A673 (cell line): ENCODE results near the gene TTLL1. TPM values are rescaled to one million over a fixed set of nuclear protein-coding genes. Genes with fewer than 3 reads are reported as not detected.
"Not testable (repeated sequence)": the region's sequence is repeated elsewhere in the genome, so short reads cannot be mapped to it uniquely, and the experiment has no call there.

Experiments
- BruUV-seq: library from RNA; stranded (reverse); fragments of 400-500 nt; replicated peaks from 2 replicates; lab custom pipeline; 2021; lab: Mats Ljungman, UMichigan
- CTCF ChIA-PET: fragments of 300-600 bp; sonication (Branson Sonifier 250); formaldehyde crosslinking; loops from one replicate; lab custom pipeline; 2022; ENCODE audit warnings: antibody characterized with exemption; lab: Charles Lee
- POLR2A ChIA-PET: fragments of 300-600 bp; sonication (Branson Sonifier 250); formaldehyde crosslinking; loops from one replicate; lab custom pipeline; 2022; ENCODE audit warnings: antibody characterized with exemption; ENCODE audit not compliant: low non-redundant PET; lab: Charles Lee
- DNase-seq: peaks from one replicate; pipeline ENCODE4 v3.0.0-alpha.2; 2015; ENCODE audit warnings: low spot score
- H3K27ac ChIP-seq: fragments of 200-600 bp; sonication (generic); 2 replicates; pipeline ENCODE4 v1.5.1; 2016; ENCODE audit warnings: mixed run types, low read depth, mild to moderate bottlenecking, mixed read lengths, antibody characterized with exemption, low read length; ENCODE audit not compliant: poor library complexity, severe bottlenecking
- H3K27me3 ChIP-seq: fragments of 200-600 bp; sonication (generic); replicated peaks from 2 replicates; pipeline ENCODE4 v1.6.1; 2017; ENCODE audit warnings: mixed run types, low read depth, mild to moderate bottlenecking, mixed read lengths, antibody characterized with exemption, low read length; ENCODE audit not compliant: insufficient read depth, poor library complexity
- H3K36me3 ChIP-seq: fragments of 200-600 bp; sonication (generic); 2 replicates; pipeline ENCODE4 v1.6.1; 2016; ENCODE audit warnings: mixed run types, mild to moderate bottlenecking, mixed read lengths, antibody characterized with exemption, low read length; ENCODE audit not compliant: insufficient read depth, poor library complexity, severe bottlenecking
- H3K4me1 ChIP-seq: fragments of 200-600 bp; sonication (generic); 2 replicates; pipeline ENCODE4 v1.6.1; 2017; ENCODE audit warnings: mixed run types, mild to moderate bottlenecking, mixed read lengths, antibody characterized with exemption, low read length; ENCODE audit not compliant: insufficient read depth, poor library complexity, severe bottlenecking
- H3K4me3 ChIP-seq: fragments of 200-600 bp; sonication (generic); 2 replicates; pipeline ENCODE4 v1.5.1; 2016; ENCODE audit warnings: low read depth, mixed run types, mild to moderate bottlenecking, mixed read lengths, low read length; ENCODE audit not compliant: poor library complexity, severe bottlenecking
- H3K9me3 ChIP-seq: fragments of 200-600 bp; sonication (generic); 2 replicates; pipeline ENCODE4 v1.6.1; 2016; ENCODE audit warnings: mixed run types, low read depth, mild to moderate bottlenecking, mixed read lengths, antibody characterized with exemption, low read length; ENCODE audit not compliant: poor library complexity, severe bottlenecking
- CTCF ChIP-seq: fragments of 300-800, 200-600 bp; sonication (generic); conservative IDR thresholded peaks from 2 replicates; pipeline ENCODE4 v1.5.1; 2017; ENCODE audit warnings: low read depth, mild to moderate bottlenecking, antibody characterized with exemption, low read length, moderate library complexity, mixed read lengths
- EZH2 ChIP-seq: fragments of 200-600 bp; sonication (generic); IDR thresholded peaks from 2 replicates; pipeline ENCODE4 v1.6.1; 2017; ENCODE audit warnings: borderline replicate concordance, low read depth, mild to moderate bottlenecking, mixed read lengths, antibody characterized with exemption, low read length; ENCODE audit not compliant: poor library complexity, severe bottlenecking
- intact Hi-C: fragments of 100-400 bp; cut with micrococcal nuclease; formaldehyde crosslinking; loops from one replicate; pipeline ENCODE4 v1.10.0; 2022; ENCODE audit not compliant: unreplicated experiment
- total RNA-seq: library from RNA; stranded (reverse); gene quantifications from 2 replicates; pipeline ENCODE4 v1.2.3, GENCODE V29; 2021

TTLL1 gene
- total RNA-seq, 1 experiment from 2014 or later = 6.4 TPM

GRCh38 chr22:43031617-43032016 is 57.6 kb downstream of the TTLL1 start:
- ChIA-PET POLR2A (no interaction called here), CTCF (no interaction called here)
- no peak for DNase-seq
- H3K4me1 ChIP-seq = no peaks in the 10 kb centered on the region
- no peak for TF ChIP-seq EZH2
- TF ChIP-seq CTCF = no peak
- H3K4me3 ChIP-seq = no peak overlapping the region
- intact Hi-C loops = loop anchor here (10.0 kb wide), 1 partner anchor 167 kb away; no protein-coding TSS in a partner anchor
- H3K27me3 ChIP-seq = no peaks in the 10 kb centered on the region
- H3K27ac ChIP-seq = no peak overlapping the region
- no TSS peak for BruUV-seq
- H3K36me3 ChIP-seq = no peaks in the 10 kb centered on the region
- H3K9me3 ChIP-seq = no peaks in the 10 kb centered on the region

GRCh38 chr22:43018615-43019014 is 70.6 kb downstream of the TTLL1 start:
- CTCF ChIA-PET = no interaction called here

GRCh38 chr22:43017525-43018460 is 71.4 kb downstream of the TTLL1 start:
- Histone ChIP-seq H3K4me3 (no peak overlapping the region), H3K9me3 (no peaks in the 10 kb centered on the region), H3K27ac (no peak overlapping the region), H3K36me3 (no peaks in the 10 kb centered on the region), H3K27me3 (no peaks in the 10 kb centered on the region), H3K4me1 (peaks cover 10% of the 10 kb centered on the region)
- intact Hi-C loops = no loop called here
- no peak for DNase-seq
- ChIA-PET CTCF (no interaction called here), POLR2A (no interaction called here)
- no TSS peak for BruUV-seq
- TF ChIP-seq CTCF (no peak), EZH2 (no peak)

More at GRCh38 chr22:43018615-43019014, 70.6 kb downstream of the TTLL1 start:
- no peaks in the 10 kb centered on the region for H3K9me3 ChIP-seq
- DNase-seq = no peak
- TF ChIP-seq CTCF = no peak
- TF ChIP-seq EZH2 = no peak
- H3K27ac ChIP-seq = no peak overlapping the region
- intact Hi-C loops = no loop called here
- POLR2A ChIA-PET = no interaction called here
- BruUV-seq = no TSS peak
- H3K4me1 ChIP-seq = peaks cover 5% of the 10 kb centered on the region
- H3K27me3 ChIP-seq = no peaks in the 10 kb centered on the region
- no peak overlapping the region for H3K4me3 ChIP-seq
- H3K36me3 ChIP-seq = no peaks in the 10 kb centered on the region

GRCh38 chr22:43016150-43016549 is 73.0 kb downstream of the TTLL1 start:
- H3K27ac ChIP-seq, POLR2A ChIA-PET, intact Hi-C loops, BruUV-seq, H3K36me3 ChIP-seq, H3K27me3 ChIP-seq, H3K9me3 ChIP-seq, CTCF ChIA-PET, DNase-seq, H3K4me3 ChIP-seq: not testable (repeated sequence)
- peaks cover 10% of the 10 kb centered on the region for H3K4me1 ChIP-seq
